Stimulated activated CD4-positive, alpha-beta T cell treated with anti-CD3 and anti-CD28 coated beads, Interleukin-15, amount 100 ng/mL, for 1 hour (primary cell): Measurements from ENCODE around the gene CAMK2B.
A peak's percentile ranks its signal among the peaks of the same experiment; 100 is the strongest.

ENCODE experiments used
- DNase-seq, 2 donors: peaks; one replicate each; pipeline ENCODE4 v3.0.0-alpha.2; 2020; ENCODE audit warnings: low read depth in 1 of 2, low spot score in 1 of 2

The CAMK2B gene

DNA sequence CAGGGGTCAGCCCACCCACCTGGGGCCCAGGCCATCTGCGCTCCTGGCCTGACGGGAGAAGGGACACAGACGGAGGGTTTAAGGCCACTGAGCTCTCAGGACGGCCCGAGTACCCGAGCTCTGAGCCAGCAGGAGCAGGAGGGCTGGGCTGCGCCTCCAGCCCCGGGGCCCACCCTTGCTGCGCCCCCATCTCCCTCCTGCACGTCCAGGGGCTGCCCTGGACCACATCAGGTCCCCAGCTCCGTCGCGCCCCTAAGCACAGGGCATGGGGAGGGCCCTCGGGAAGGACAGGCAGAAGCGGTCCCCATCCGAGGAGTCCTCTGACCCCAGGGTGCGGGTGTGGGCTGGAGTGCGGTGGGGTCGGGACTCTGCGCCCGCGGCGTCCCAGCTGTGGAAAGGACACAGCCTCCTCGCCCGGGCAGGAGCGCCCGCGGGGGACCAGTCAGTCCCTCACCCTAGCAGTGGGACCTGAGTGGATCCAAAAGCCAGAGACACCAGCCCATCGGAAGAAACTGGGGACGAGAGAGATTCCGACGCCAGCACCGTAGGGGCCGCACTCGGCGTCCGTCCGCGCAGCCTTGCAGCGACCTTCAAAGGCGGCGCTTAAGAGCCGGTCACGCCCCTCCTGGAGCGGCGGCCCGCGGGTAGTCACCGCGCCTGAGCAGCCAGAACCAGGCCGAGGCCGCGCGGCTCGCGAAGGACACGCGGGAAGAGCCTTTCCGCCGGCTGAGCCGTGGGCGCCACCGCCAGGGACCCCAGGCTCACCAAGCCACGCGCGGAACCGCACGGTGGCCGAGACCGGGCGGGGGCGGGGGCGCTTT, 15.9 kb downstream of the CAMK2B start:
- peak in 1 of 2 donors; percentile 31 for DNase-seq

GRCh38 chr7:44308596-44309270, 16.7 kb downstream of the CAMK2B start:
- no peak for DNase-seq

DNA sequence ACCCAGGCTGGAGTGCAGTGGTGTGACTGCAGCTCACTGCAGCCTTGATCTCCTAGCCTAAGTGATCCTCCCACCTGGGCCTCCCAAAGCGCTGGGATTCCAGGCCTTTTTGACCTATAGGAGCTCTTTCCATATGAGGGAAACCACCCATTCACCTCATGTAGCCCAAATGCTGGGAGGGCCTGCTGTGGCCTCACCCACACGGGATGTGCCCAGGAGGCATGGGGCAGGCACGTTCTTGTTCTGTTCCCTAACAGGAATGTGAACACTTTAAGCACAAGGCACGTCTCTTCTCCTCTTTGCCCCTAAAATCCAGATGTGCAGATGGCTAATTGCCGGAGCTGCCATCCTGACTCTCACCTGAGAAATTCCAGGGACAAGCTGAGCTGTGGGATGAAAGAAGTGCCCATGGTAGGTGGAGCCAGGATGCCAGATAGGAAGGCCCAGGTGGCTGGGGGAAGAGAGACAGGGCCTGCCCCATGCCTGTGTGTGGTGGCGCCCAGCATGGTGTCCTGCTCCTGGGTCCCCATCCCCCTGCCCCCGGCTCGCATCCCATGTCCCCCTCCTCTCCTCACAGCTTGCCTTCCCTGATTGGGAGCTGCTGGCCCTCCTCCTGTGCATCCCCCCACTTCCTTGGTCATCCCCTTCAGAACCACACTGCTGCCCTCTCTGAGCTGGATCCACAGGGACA, 17.3 kb downstream of the CAMK2B start:
- DNase-seq = no peak

- DNase-seq = no peak
Measured at GRCh38 chr7:44307301-44307900, 18.0 kb downstream of the CAMK2B start.

DNA sequence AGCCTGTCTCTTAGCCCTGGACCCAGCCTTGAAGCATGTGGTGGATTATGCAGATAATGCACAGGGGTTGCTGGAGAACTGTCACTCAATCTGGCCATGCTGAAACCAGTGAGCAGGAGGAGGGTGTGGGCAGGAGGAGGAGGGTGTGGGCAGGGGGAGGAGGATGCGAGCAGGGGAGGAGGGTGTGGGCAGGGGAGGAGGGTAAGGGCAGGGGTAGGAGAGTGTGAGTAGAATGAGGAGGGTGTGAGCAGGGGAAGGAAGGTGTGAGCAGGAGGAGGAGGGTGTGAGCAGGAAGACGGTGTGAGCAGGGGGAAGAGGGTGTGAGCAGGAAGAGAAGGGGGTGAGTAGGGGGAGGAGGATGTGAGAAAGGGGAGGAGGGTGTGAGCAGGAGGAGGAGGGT, 18.8 kb downstream of the CAMK2B start:
- no peak for DNase-seq

DNA sequence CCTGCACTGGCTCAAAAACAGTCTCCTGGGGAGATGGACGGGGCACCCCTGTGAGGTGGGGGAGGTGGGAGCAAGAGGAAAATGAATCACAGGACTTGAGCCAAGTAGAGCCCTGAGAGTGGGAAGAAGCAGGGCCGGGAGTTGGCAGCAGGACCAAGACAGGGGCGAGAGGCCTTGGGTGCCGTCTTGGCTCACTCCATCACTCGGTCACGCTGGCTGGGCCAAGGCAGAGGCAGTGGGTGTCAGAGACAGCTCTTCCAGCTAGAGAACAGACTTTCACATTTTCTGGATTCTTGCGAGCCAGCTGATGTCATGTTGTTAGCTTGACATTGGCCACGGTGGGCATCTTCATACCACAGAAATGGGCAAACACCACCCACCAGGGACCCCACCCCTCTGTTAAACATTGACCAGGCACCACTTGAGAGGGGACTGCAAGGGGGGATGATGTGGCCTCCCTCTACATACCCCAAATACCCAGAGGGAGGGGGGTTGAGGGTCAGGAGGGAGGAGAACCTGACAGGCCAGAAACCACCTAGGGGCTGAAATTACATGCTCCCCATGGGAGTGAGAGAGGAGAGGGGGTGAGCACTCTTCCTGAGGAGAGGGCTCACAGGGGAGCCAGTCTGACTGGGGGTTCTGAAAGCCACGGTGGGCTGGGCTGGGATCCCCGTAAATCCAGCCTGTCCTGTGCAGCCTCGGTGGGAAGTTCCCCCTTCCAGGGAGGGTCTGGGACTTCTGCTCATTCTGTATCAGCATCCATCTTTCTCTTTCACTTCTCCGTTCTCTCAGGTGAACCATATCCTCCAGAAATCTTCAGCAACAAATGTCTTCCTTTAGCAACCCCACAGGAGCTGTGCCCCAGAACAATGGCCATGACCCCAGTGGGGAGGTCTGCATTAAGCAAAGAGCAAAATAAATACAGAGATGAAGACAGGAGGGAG, 19.6 kb downstream of the CAMK2B start:
- DNase-seq = no peak

- no peak for DNase-seq
Measured at GRCh38 chr7:44294325-44295069, 30.9 kb downstream of the CAMK2B start.

DNA sequence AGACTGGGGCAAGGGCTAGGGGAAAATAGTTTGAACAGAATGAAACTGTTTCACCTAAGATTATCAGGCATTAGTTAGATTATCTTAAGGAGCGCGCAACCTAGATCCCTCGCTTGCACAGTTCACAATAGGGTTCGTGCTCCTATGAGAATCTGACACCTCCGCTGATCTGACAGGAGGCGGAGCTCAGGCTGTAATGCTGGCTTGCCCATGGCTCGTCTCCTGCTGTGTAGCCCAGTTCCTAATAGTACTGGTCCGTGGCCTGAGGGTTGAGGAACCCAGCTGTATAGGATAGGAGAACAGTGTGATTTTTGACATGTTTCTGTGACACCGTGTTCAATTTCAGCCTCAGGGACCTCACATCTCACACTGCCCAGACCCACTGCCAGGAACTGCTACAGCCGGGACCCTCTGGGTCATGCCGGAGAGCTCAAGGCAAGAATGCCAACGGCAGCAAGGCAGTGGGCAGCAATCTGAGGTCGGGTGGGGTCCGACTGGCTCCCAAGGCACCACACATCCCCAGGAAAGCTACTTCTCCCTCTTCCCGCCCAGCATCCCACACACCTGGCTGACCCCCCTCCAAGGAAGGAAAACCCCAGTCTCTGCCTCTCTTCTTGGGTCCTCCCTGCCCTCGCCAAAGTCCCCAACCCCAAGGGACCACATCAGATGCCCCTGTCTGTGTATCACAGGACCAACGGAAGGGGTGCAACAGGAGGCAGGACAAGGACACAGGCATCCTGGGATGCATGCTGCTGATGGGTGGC, 31.7 kb downstream of the CAMK2B start:
- DNase-seq = no peak

GRCh38 chr7:44292876-44293560, 32.4 kb downstream of the CAMK2B start:
- DNase-seq = no peak

DNA sequence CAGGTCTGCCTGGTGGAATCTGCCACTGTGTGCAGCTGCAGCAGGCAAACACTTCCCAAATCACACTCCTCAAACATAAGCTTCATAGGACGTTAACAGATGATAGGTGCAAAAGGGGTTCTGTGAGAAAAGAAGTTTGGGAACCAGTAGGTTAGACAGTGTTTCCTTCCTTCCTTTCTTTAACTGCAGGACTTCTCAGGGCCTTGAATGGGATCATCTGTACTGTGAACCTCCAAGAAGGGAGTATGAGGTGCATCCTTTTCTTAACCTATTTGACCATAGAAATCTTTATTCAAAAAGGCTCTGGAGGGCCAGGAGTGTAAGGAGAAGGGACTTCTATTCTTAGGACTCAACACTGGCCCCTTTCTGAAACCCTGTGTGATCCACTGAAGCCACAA, 33.0 kb downstream of the CAMK2B start:
- DNase-seq = no peak

DNA sequence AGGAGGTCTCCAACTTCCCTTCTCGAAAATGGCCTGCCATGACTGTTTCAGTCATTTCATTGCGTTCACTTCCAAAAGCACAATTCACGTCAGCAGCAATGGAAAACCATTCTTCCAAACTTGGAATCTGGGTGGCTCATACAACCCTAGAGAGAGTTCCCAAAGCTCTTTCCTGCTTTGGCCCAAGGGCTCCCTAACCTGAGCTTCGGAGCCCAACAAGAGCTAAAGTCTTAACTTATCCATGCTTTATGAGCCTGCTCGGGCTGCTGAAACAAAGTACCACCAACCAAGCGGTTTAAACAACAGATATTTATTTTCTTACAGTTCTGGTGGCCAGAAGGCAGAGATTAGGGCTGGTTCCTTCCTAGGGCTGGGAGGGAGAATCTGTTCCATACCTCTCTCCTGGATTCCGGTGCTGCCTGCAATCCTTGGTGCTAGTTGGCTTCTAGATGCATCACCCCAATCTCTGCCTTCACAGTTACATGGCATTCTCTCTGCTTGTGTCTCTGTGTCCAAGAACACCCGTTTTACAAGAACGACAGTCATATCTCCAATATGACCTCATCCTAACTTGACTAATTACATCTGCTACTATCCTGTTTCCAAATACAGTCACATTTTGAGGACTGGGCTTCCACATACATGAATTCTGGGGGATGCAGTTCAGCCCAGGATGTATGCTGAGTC, 33.5 kb downstream of the CAMK2B start:
- DNase-seq = no peak

DNA sequence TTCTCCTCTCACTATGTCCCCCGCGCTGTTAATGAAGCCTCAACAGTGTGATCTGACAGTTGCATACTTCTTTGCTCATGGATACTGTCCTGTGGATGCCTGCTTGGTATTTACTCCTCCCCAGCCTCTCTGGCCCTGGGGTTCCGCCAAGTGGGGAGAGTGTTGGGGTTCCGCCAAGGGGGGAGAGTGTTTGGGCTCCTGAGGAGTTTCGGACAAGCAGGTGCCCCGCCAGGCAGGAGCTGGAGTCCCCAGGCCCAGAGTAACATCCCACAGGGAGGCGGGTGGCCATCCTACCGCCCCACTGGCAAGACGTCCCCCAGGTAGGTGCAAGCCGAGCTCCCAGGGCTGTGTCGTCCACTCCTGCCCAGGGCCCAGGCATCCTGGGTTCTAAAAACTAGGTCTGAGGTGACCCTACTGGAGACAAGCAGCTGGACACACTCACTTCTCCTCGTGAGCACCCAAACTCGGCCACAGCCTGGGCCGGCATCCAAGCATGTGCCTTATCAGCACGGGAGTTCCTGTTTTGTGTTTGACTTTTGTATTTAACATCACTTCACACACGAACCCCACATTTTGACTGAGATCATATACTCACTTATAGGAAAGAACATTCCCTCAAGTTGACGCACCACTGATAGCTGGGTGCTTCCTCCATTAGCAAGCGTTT, 34.2 kb downstream of the CAMK2B start:
- DNase-seq = no peak

- no peak for DNase-seq
Measured at GRCh38 chr7:44290252-44290620, 35.2 kb downstream of the CAMK2B start.

- DNase-seq = no peak
Measured at GRCh38 chr7:44289341-44290251, 35.8 kb downstream of the CAMK2B start.

DNA sequence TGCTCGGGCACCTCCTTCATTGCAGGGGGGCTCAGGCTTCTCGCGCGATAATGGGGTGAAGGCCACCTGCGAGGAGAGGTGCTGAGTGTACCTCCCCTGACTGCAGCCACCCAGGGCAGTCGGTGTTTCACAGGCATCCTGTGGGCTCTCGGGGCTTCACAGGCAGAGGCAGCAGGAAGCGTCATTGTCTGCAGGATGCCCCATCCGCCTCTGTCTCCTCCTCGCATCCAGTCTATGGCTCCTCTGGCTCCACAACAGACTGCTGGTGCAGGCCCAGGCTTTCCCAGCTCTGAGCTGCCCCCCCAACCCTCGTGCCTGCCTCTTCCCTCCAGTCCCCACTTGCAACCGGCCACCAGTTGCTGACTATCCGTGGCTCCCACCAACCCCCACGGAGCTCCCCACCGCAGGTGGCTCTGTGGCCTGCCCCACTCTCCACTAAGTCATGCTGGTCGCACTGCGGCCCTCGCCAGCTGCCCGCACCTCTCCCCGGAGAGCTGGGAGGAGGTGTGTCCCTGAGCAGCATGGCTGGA, 36.5 kb downstream of the CAMK2B start:
- DNase-seq = no peak

DNA sequence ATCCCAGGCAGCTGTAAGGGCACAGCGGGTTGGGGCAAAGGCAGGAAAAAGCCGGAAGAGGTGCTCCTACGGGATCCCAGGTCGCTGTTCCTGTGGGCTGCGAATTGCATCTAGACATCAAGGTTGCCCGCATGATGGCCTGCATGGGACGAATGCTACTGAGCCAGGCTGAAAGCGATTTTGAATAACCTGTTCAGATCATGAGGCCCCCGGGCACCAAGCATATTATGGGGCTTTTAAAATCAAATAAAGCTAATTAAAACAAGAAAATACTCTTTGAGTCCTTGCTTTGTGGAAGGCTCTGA, 37.1 kb downstream of the CAMK2B start:
- DNase-seq = no peak
